ENCODE measurements around the gene TENT5A.
"Not testable (repeated sequence)": the region's sequence is repeated elsewhere in the genome, so short reads cannot be mapped to it uniquely, and the experiment has no call there.

Gene TENT5A

DNA sequence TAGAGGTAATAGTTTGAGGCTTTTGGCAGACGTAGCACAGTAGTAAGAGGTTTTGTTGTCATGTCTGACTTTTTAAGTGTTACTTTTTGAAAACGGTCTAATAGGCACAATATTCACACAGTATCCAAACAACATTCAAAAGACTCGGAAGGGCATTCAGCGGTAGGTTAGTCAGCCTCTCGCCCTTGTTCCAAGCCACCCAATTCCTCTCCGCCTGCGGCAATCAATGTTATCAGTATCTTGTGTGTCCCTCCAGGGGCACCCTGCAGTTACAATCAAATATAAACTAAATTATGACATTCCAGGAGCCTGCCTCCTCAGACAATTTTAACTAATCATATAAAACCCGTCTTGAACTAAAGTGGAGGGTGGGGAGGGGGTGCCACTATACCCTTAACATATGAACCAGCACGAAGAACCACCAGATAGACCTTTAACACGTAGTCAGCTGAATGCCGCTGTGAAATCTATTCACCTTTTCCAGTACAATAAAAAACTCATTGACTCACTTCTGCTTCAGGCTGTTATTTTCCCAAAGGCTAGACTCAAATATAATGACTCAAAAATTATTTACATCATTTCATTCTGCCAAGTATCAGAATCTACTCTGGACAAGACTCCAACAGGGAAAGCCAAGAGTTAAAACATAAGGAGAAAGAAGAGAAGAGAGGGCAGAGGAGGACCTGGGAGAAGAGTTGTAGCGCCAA lies 1.6 kb downstream of the TENT5A start:
- DNase-seq = peak in 1 of 56 donors; percentile 3

DNA sequence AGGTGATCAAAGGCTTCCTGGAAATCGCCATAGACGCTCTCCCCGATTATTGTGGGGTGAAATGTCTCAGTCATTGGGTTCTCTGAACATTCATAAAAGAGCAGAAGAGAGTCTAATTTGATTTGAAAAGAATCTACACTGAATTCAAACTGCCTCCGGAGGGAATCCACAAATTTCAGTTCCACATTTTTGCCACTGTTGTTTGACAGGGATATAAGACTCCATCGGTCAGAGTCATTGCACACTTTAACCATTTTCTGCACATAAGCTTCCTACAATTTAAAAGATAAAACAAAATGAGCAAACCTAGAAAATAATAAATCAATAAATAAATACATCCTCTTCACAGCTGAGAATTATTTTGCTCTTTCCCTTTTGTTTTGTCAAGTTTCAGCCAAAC lies 2.3 kb downstream of the TENT5A start:
- DNase-seq = no peak

DNA sequence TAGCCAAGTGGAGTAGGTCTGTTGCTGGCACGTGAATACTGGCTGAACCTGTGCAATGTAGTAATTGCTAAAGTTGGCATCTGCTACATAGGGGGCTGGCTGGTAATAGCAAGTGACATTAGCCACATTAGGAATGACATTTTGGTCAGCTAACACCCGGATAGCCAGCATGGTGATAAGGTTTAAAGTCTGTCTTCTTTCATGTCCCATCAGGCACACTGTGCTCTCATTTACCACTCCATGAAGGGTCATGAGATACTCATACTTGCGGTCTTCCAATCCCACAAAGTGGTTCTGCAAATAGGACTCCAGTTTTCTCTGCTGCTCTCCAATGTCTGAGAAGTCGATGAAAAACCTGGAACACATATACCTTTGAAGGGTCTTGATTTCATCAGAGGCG lies 2.8 kb downstream of the TENT5A start:
- no peak for DNase-seq

DNA sequence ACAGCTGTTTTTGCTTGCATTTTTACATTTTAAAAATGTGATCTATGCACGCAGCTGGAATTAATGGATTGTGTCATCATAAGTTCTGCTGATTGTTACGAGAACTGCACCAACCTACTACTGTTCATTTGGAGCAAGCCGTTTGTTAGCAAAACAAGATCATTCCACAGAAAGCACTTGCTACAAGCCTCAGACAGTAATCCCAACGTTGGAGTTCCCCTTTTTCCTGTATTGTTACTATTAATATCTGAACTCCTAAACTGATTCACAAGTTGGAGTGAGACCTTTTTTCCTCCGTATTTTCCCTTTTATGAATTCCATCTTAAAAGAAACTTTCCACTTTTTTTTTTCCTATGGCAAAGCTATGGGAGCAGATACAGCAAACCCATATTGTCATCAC lies 3.5 kb downstream of the TENT5A start:
- DNase-seq = no peak

DNA sequence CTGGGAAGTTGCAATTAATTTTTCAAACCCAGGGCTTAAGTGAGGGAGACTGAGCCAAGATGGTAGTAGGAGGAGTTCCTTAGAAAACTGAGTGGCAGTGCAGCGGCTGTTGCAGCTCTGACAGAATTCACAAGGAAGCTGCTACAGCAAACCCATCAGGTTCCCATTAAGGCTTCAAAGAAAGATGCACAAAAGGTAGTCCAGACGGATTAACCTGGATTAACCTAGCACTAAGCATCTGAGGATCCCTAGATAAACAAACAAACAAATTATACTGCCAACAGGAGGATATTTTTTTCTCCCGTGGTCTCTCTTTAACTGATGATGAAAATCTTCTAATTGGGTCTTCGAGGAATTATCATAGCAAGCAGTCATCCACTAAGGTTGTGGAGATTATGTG lies 5.2 kb downstream of the TENT5A start:
- no peak for DNase-seq

DNA sequence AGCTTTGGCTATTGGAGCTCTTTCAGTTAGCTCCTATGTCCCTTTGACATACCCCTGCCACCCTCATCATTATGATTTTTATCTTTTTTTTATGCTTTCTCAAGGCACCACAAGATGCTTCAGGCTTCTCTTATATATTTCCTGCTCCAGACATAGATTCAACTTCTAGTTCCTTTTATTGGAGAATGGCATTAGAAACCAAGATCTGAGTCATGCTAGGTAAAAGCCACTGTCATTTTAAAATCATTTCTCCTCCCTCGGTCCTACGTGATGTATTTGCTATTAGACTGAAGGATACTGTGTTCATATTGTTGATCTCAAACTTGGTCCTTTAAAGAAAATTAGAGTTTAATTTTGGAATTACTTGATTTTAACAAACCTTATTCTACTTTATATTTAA lies 8.3 kb downstream of the TENT5A start:
- no peak for DNase-seq

DNA sequence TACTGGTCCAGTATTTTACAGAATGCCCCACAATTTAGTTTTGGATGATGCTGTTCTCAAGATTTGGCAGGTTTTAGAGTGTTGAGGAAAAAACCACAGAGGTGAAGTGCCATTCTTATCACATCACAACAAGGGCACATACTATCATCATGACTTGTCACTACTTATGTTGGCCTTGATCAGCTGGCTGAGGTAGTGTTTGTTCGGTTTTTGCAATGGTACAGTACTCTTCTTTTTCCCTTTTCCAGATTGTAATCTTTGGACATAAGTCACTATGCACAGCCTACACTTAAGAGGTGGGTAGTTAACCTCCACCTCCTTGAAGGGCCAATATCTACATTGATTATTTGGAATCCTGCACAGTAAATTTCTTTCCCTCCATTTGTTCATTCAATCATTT lies 8.8 kb downstream of the TENT5A start:
- no peak for DNase-seq

DNA sequence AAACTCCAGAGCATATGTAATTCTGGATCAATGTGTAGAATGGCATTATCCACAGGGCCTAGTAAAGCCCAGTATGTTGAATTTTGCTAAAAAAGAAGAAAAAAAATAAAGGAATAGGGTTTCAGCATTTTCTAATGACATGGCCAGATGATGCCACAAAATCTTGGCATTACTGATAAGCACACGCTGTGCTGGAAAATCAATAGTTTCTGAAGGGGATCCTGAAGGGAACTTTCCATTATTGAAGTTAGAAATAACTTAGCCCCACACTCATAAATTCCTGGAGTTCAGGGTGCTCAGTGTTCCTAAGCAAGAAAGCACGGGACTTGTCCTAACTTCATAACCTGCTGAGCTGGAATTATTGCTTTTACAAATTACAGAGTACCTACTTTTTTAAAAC lies 10.8 kb downstream of the TENT5A start:
- DNase-seq = no peak

DNA sequence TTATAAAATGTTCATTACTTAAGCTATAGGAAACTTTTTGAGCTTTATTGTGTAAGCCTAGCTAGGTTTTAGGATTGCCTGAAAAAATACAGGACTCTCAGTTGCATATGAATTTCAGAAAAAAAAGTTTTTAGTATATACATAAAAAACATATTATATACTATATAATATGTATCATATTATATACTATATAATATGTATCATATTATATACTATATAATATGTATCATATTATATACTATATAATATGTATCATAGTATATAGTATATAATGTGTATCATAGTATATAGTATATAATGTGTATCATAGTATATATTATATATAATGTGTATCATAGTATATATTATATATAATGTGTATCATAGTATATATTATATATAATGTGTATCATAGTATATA lies 11.9 kb downstream of the TENT5A start:
- DNase-seq = not testable (repeated sequence)

DNA sequence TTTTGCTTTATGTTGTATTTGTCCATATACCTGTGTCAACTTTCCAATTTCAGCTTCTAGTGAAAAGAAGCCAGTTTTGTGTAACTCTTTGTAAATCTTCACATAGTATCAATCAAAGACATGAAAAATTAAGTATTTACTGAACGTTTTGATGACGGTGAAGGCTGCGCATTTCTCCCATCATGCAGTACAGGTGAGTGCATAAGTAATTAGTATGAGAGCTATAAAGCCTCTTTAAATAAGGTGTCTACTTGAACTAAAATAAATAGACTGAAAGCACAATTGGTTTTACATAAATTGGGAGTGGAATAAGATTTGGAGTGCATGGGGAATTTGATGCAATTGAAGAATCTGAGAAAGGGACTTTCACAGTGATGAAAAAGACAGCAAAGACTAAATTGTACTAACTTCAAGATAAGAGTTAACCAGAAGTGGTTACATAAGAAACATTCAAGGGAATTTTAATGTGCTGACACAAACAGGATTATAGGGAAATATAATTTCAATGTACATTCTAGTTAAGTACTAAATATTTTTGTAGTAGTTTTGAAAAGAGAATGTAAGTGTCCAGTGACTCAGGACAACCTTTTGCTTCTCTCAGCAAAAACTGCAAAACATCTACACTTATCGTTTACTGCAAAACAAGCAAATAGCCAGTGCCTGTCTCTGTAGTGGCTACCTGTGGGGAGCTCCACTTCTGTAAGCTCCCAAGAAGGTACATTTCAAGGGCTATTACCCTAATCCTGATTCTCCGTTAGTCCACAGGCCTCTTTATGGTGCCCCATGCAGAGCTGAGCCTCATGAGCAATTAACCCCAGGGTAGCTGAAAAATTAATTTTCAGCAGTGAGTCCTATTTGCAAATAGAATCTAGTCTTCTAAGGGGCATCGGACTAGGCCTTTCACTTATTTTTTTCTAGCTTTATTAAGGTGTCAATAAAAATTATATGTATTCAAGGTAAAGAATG lies 13.0 kb downstream of the TENT5A start:
- DNase-seq = no peak

DNA sequence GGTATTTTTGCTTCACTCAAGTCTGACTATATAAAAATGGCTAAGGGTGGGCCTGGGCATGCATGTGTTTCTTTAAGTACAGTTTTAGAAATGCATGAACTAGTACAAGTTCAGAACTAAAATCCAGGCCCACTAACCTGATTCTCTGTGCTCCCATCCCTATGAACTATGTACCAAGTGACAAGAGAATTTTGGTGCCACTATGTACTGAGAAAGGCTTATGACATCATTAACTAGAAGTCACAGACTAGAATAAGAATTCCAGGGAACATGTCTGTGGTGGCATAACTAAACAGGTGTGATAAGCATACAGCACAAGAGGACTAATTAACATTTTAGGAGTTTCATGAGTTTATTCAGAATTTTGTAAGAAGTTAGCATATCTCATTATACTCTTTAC lies 16.1 kb downstream of the TENT5A start:
- no peak for DNase-seq

DNA sequence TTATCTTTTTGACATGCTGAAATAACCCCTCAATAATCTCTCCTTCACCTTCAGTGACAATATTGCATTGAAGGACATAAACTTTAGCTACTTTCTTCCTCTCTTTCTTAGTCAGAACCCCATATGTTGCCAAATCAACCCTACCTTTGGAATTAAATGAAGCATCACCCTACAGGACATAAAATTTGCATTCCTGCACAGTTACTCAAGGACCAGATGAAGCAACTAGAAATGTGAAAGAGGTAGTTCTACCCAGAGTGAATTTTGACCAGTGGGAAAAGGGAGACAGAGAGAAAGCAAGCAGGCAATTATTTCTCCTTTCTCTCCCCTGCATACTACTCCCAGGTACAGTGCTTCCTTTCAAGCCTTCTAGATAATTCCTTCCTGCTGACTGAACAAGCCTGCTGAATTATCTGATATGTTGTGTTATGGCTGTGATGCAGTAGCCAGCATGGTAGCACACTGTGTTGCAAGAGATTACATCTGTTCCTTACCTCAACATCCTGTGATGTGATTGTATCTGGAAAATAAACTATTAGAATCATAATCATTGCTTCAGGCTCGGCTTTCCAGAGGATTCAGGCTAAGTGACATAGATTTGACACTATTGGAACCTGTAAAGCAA lies 16.6 kb downstream of the TENT5A start:
- DNase-seq = no peak

DNA sequence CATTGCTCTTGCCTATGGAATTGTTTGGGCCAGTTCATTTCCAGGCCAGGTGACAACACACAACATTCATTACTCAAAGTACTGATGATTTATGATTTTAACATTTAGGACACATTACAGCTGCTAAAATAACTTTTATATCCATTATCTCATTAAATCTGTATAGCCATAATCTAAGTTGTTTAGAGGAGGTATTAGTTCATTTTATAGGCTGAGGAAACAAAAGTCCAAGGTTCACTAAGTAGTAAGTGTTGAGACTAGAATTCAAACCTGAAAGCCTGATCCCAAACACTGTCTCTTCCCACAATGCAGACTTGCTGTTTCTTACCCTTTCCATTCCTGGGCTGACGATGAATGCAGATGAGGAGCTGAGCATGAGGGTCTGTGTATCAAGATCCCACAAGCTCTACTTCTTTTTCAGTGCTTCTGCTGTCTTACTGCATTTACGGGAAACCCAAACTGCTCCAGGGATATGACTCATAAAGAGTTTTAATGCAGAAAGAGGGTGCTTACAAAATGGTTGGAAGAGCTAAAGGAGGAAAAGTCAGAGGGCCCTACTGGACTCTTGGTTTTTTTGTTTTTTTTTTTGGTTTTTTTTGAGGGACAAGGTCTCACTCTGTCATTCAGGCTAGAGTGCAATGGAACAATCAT lies 17.9 kb downstream of the TENT5A start:
- no peak for DNase-seq

DNA sequence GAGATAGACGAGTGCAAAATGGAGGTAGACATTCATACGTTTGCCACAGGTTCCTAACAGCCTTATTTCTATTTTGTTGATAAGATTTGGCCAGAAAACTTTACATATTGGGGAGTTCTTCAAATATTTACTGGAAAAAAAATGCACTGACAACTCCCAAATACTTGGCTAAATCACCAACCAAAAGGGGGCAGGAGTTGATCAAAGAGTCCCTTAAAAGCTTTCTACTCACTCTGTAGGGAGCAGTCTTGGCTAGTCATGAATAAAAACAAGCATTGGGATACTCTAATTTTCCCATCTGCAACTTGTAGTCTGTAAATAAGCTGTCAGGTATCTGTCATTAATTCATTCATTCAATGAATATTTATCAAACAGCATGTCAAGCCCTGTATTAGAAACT lies 18.4 kb downstream of the TENT5A start:
- no peak for DNase-seq

DNA sequence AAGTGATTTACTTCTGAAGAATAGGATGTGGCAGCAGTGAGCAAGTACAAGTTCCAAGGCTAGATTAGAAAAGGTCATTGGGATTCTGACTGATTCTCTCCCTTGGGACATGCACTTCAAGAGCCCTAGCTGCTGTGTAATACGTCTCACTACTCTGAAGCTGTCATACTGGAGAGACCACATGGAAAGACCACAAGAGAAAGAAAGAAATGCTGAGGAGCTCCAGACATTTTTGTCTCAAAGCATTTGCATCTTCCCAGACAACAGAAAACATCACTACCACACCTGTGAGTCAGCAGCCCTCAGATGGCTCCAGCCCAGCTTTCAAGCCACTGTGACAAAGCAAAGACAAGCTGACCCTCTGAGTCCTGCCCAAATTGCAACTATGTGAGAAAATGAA lies 20.7 kb downstream of the TENT5A start:
- DNase-seq = no peak

DNA sequence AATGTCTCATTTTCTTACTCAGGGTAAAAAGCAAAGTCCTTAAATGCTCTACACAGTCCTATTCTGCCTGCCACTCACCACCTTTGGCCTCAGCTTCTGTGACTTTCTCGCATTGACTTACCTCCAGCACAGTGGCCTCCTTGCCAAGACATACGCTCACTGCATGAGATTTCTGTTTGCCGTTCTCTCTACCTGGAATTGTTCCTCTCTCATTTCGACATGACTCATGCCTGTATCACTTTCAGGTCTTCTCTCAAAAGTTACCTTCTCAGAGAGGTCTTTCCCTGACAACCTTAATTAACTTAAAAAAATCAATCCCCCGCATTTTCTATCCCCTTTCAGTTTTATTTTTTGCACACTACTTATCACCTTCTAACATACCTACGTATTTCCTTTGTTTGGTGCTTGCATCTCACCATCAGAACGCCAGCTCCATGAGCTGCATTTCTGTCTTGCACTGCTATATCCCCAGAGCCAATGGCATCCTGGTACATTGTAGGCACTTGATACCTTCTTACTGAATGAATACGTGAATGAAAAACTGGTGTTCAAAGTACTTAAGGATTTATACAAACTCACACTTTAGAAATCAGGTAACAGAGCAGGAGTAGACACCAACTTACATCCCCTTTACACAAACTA lies 24.5 kb downstream of the TENT5A start:
- no peak for DNase-seq

DNA sequence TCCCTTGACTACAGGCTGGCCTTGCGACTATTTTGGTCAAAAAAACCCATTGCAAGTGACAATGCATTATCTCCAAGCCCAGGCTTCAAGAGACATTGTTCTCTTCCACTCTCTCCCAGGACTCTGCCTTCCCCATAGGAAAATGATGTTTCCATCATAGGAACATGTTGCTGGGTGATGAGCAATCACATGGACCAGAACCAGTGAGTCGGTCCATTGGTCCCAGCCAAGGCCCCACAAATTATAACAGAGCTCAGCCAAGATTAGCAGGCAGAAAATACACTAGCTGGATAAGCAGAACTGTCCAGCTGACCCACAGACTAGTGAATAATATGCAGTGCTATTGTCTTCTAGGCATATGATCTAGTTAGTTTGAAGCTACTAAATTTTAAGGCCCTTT lies 27.4 kb downstream of the TENT5A start:
- DNase-seq = no peak

DNA sequence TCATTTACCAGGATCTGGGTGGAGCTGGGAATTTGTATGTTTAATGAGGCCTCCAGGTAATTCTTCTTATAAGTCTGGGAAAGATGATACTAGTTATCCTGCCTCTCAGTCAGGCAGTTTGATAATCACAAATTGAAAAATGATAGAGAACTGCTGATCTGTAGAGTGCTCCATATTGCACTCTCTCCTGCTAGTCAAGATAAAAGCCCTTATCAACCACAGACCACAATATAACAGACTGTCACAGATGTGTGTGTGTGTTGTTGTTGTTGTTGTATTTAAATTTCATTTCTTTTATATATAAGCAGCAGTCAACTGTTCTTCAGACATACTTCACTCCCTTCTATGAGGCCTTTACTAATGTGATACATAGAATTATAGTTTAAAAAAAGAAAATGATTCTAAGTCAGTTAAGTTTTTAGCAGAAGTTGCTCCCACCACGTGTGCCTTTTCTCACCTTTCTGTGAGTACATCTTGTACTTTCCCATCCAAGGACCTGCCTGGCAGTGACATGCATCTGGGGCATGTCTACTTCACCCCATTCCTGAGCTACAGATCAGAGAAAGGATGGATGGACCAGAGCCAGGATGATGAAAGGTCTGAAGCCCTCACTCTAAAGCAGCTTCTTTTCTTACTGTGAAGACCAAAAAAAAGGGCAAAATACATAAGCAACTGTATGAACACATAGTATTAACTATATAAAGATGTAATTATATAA lies 29.8 kb downstream of the TENT5A start:
- no peak for DNase-seq

DNA sequence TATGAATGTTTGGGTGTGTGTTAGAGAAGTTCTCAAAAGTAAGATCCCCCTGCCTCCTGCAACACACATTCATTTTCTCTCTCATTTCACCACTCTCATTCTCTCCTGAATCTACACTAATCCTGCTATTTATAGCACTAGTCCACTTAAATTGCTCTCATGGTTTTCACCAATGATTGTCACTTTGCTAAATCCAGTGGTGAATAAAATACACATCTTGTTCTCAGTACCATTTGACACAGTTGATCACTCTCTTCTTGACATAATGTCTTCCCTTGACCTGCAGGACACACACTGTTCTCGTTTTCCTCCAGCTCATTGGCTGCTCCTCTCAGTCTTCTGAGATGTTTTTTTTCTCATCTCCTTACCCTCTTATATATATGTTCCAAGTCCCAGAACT lies 32.1 kb downstream of the TENT5A start:
- DNase-seq = no peak

DNA sequence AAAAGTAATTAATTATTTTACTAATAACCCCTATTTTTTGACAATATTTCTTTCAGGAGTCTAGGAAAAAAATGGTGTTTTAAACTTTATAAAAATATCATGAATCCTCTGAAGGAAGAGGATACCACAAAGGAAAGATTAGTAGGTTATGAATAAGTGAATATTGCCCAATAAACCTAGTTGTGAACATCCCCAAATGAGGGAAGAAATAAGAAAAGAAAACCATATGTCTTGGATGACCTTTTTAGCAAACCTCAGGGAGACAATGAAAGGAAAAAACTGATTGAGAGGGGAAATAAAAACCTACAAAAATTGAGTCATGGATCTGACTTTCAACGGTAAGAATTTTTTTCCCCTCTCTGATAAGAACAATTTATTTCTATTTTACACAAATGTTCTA lies 34.4 kb downstream of the TENT5A start:
- DNase-seq = no peak

DNA sequence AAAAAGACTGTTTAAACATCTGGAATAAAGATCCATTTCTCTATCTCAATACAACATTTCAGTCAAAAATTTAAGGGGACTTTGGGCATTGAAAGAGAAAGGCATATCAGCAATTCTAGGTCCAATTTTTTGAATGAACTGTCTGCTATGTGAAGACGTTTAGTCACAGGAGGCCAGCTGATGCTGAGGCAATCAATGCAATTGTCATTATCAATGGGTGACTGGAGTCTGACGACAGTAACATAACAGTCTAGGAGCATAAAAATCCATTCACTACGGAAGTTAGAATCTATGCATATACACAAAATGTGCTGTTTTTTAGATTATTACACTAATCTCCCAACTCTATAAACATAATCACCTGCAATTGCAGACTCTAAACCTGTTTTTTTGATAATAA lies 37.8 kb downstream of the TENT5A start:
- no peak for DNase-seq
